HCT116 (cell line): ENCODE results near the gene ACTRT2. TPM values are rescaled to one million over a fixed set of nuclear protein-coding genes. Genes with fewer than 3 reads are reported as not detected.

Experiments used
- ATAC-seq: fragments of 200-7000 bp; cut with Tn5 transposase; 2 replicates; pipeline ENCODE4 v1.9.1; 2020; ENCODE audit warnings: mild to moderate bottlenecking, moderate library complexity
- BruUV-seq: library from RNA; stranded (reverse); fragments of 400-500 nt; replicated peaks from 2 replicates; lab custom pipeline; 2021; lab: Mats Ljungman, UMichigan
- CTCF ChIA-PET: fragments of 300-600 bp; sonication (Branson Sonifier 250); formaldehyde crosslinking; loops from one replicate; lab custom pipeline; 2021; ENCODE audit warnings: antibody characterized with exemption; lab: Charles Lee
- POLR2A ChIA-PET: fragments of 300-600, 350-600 bp; sonication (Branson Sonifier 250); formaldehyde crosslinking; loops from one replicate; lab custom pipeline; 2021; ENCODE audit warnings: antibody characterized with exemption; lab: Charles Lee
- RAD21 ChIA-PET, 2 experiments: fragments of 300-600 bp; sonication (Branson Sonifier 250); formaldehyde crosslinking; loops; one replicate each; lab custom pipeline; 2023; ENCODE audit warnings: low total read pairs in 2 of 2; ENCODE audit not compliant: uncharacterized antibody in 2 of 2, unreplicated experiment in 2 of 2, low non-redundant PET in 1 of 2; lab: Charles Lee
- DNase-seq: peaks from one replicate; pipeline ENCODE4 v3.0.0-alpha.2; 2010; ENCODE audit warnings: low read depth, low spot score
- H2AFZ ChIP-seq: fragments of 200-600 bp; shearing (Covaris generic), sonication (generic); 2 replicates; pipeline ENCODE4 v1.6.1; 2017; ENCODE audit warnings: low read depth, mixed run types, mixed read lengths, antibody characterized with exemption, low read length; ENCODE audit not compliant: poor library complexity, severe bottlenecking
- H3K27ac ChIP-seq: 2 replicates; pipeline ENCODE4 v1.5.1; 2012; ENCODE audit warnings: low read depth, low read length
- H3K27me3 ChIP-seq: fragments of 200-600 bp; sonication (generic); 2 replicates; pipeline ENCODE4 v1.6.1; 2016; ENCODE audit warnings: mixed run types, low read length, mixed read lengths; ENCODE audit not compliant: insufficient read depth
- H3K36me3 ChIP-seq, 2 experiments: fragments of 200-500 bp in 1 of 2; fragments of 200-600 bp in 1 of 2; sonication (Bioruptor generic) in 1 of 2; sonication (generic) in 1 of 2; 2 replicates each; pipeline versions ENCODE4 v1.5.1 to v1.6.1; 2014 to 2016; ENCODE audit warnings: low read length in 2 of 2, inconsistent platforms in 1 of 2, mixed read lengths in 1 of 2, mixed run types in 1 of 2; ENCODE audit not compliant: insufficient read depth in 2 of 2, control insufficient read depth in 1 of 2
- H3K4me1 ChIP-seq, 2 experiments: fragments of 200-600 bp in 1 of 2; sonication (generic) in 1 of 2; 2 replicates each; pipeline versions ENCODE4 v1.5.1 to v1.6.1; 2012 to 2017; ENCODE audit warnings: low read length in 2 of 2, inconsistent platforms in 1 of 2, mild to moderate bottlenecking in 1 of 2, mixed read lengths in 1 of 2, mixed run types in 1 of 2, moderate library complexity in 1 of 2; ENCODE audit not compliant: insufficient read depth in 2 of 2, control insufficient read depth in 1 of 2
- H3K4me2 ChIP-seq: fragments of 200-600 bp; sonication (generic); 2 replicates; pipeline ENCODE4 v1.6.1; 2017; ENCODE audit warnings: mixed run types, low read length, mixed read lengths
- H3K4me3 ChIP-seq, 2 experiments: fragments of 200-600 bp in 1 of 2; sonication (generic) in 1 of 2; replicated peaks in 1 of 2; 2 replicates each; pipeline ENCODE4 v1.5.1; 2011 to 2016; ENCODE audit warnings: low read length in 2 of 2, control low read depth in 1 of 2, low read depth in 1 of 2, mild to moderate bottlenecking in 1 of 2, mixed read lengths in 1 of 2, mixed run types in 1 of 2
- H3K79me2 ChIP-seq: fragments of 200-600 bp; sonication (generic); 2 replicates; pipeline ENCODE4 v1.6.1; 2017; ENCODE audit warnings: mild to moderate bottlenecking, mixed run types, low read length, moderate library complexity, mixed read lengths; ENCODE audit not compliant: insufficient read depth
- H3K9ac ChIP-seq: fragments of 200-600 bp; sonication (generic); 2 replicates; pipeline ENCODE4 v1.6.1; 2016; ENCODE audit warnings: low read length, mixed read lengths
- H3K9me2 ChIP-seq: fragments of 200-600 bp; sonication (generic), shearing (Covaris generic); 2 replicates; pipeline ENCODE4 v1.6.1; 2017; ENCODE audit warnings: mixed run types, mild to moderate bottlenecking, moderate library complexity; ENCODE audit not compliant: insufficient read depth
- H3K9me3 ChIP-seq, 2 experiments: fragments of 200-500 bp in 1 of 2; fragments of 200-600 bp in 1 of 2; sonication (Bioruptor generic) in 1 of 2; sonication (generic) in 1 of 2; 2 replicates each; pipeline ENCODE4 v1.6.1; 2014 to 2017; ENCODE audit warnings: low read length in 2 of 2, mixed read lengths in 2 of 2, inconsistent platforms in 1 of 2, low read depth in 1 of 2, mild to moderate bottlenecking in 1 of 2, mixed run types in 1 of 2, moderate library complexity in 1 of 2; ENCODE audit not compliant: control insufficient read depth in 1 of 2, insufficient read depth in 1 of 2
- H4K20me1 ChIP-seq: fragments of 200-600 bp; sonication (generic), shearing (Covaris generic); 2 replicates; pipeline ENCODE4 v1.6.1; 2017; ENCODE audit warnings: mixed run types, mild to moderate bottlenecking, moderate library complexity; ENCODE audit not compliant: insufficient read depth
- ATF3 ChIP-seq: IDR thresholded peaks from 2 replicates; pipeline ENCODE4 v1.6.1; 2012
- CEBPB ChIP-seq: IDR thresholded peaks from 2 replicates; pipeline ENCODE4 v1.6.1; 2012; ENCODE audit warnings: low read depth
- ELF1 ChIP-seq: IDR thresholded peaks from 2 replicates; pipeline ENCODE4 v1.6.1; 2012; ENCODE audit warnings: low read depth, borderline replicate concordance
- EZH2 ChIP-seq: fragments of 200-600 bp; sonication (generic); IDR thresholded peaks from 2 replicates; pipeline ENCODE4 v1.6.1; 2017; ENCODE audit warnings: antibody characterized with exemption, mixed run types
- FOSL1 ChIP-seq: IDR thresholded peaks from 2 replicates; pipeline ENCODE4 v1.6.1; 2012; ENCODE audit warnings: low read depth
- MAX ChIP-seq: IDR thresholded peaks from 2 replicates; pipeline ENCODE4 v1.6.1; 2012
- POLR2A ChIP-seq: IDR thresholded peaks from 2 replicates; pipeline ENCODE4 v1.7.0; 2011; ENCODE audit warnings: borderline replicate concordance; ENCODE audit not compliant: insufficient read depth, insufficient read length; ENCODE audit errors: extremely low read depth
- POLR2AphosphoS5 ChIP-seq: IDR thresholded peaks from 2 replicates; pipeline ENCODE4 v1.6.1; 2011; ENCODE audit warnings: mild to moderate bottlenecking, low read depth, low read length, moderate library complexity
- RAD21 ChIP-seq: IDR thresholded peaks from 2 replicates; pipeline ENCODE4 v1.6.1; 2012; ENCODE audit warnings: low read depth, mild to moderate bottlenecking
- SP1 ChIP-seq: IDR thresholded peaks from 2 replicates; pipeline ENCODE4 v1.6.1; 2012; ENCODE audit warnings: low read depth
- SRF ChIP-seq: IDR thresholded peaks from 2 replicates; pipeline ENCODE4 v1.6.1; 2012; ENCODE audit warnings: low read depth
- YY1 ChIP-seq: IDR thresholded peaks from 2 replicates; pipeline ENCODE4 v1.6.1; 2011; ENCODE audit warnings: low read length, low read depth, moderate library complexity, mild to moderate bottlenecking; ENCODE audit not compliant: insufficient replicate concordance; ENCODE audit errors: extremely low read depth
- ZBTB33 ChIP-seq: IDR thresholded peaks from 2 replicates; pipeline ENCODE4 v1.6.1; 2011; ENCODE audit warnings: mild to moderate bottlenecking, low read length, moderate library complexity; ENCODE audit not compliant: insufficient replicate concordance; ENCODE audit errors: extremely low read depth
- ZFX ChIP-seq: fragments of 450-650 bp; IDR thresholded peaks from 2 replicates; pipeline ENCODE4 v1.6.1; 2017
- intact Hi-C: fragments of 100-400 bp; cut with micrococcal nuclease; formaldehyde crosslinking; loops from 2 replicates; pipeline ENCODE4 v1.10.0; 2022
- total RNA-seq: library from RNA; stranded (reverse); gene quantifications from one replicate; pipeline ENCODE4 v1.2.1, GENCODE V29; 2021; ENCODE audit not compliant: unreplicated experiment

ACTRT2 gene
- total RNA-seq, 1 experiment from 2014 or later = not detected

- TF ChIP-seq ELF1 (no peak), ZBTB33 (no peak), SP1 (no peak), ZFX (no peak)
These were observed 35.3 kb upstream of the ACTRT2 start (continued) for GRCh38 chr1:2985694-2986548.

GRCh38 chr1:2986549-2987305, 34.5 kb upstream of the ACTRT2 start:
- ChIA-PET CTCF (no interaction called here), POLR2A (no interaction called here), RAD21 (no interaction called here)
- intact Hi-C loops = no loop called here
- DNase-seq (no peak), ATAC-seq (no peak)
- no peaks in the 10 kb centered on the region for H3K36me3 ChIP-seq
- no peak overlapping the region for H3K9ac ChIP-seq
- H2AFZ ChIP-seq = no peak overlapping the region
- H3K4me2 ChIP-seq = no peak overlapping the region
- H3K4me1 ChIP-seq = no peaks in the 10 kb centered on the region
- H4K20me1 ChIP-seq = no peaks in the 10 kb centered on the region
- BruUV-seq = no TSS peak
- no peak overlapping the region for H3K4me3 ChIP-seq
- no peaks in the 10 kb centered on the region for H3K27me3 ChIP-seq
- H3K9me3 ChIP-seq = no peaks in the 10 kb centered on the region
- TF ChIP-seq ZBTB33 (no peak), POLR2AphosphoS5 (no peak), SRF (no peak), POLR2A (no peak), EZH2 (no peak), ATF3 (no peak), FOSL1 (no peak), CEBPB (no peak), MAX (no peak), RAD21 (no peak), YY1 (no peak), ELF1 (no peak)
- no peaks in the 10 kb centered on the region for H3K79me2 ChIP-seq
- H3K27ac ChIP-seq = no peak overlapping the region
- no peaks in the 10 kb centered on the region for H3K9me2 ChIP-seq
